Measurements from ENCODE around the gene BTG4.

- no peak for TF ChIP-seq CTCF (IDR thresholded peaks at IDR 0.05)
- TF ChIP-seq POLR2A (IDR thresholded peaks at IDR 0.05), result no peak
Observed at GRCh38 chr11:111549869-111550203, 37.6 kb upstream of the BTG4 start.

All from right lobe of liver (tissue), 4 donors.